ENCODE data around the gene ENTPD3.

GRCh38 chr3:40456940-40457823 is 70.2 kb downstream of the ENTPD3 start, which contains the start of gene RPL14:
- no peak for TF ChIP-seq CTCF (conservative IDR thresholded peaks at IDR 0.05)
- peak; percentile 96 for TF ChIP-seq ZFX (IDR thresholded peaks at IDR 0.05)
